ENCODE data around the gene ECD. TPM values are rescaled to one million over a fixed set of nuclear protein-coding genes. Genes with fewer than 3 reads are reported as not detected.
"Not testable (repeated sequence)": the region's sequence is repeated elsewhere in the genome, so short reads cannot be mapped to it uniquely, and the experiment has no call there.

ECD gene
- total RNA-seq, 1 experiment from 2014 or later = 41.1 TPM

- peak; percentile 7 for DNase-seq (ENCODE audit: low spot score)
Observed at GRCh38 chr10:73159038-73159648, 8.7 kb downstream of the ECD start.

- DNase-seq (ENCODE audit: low spot score) = no peak
Observed at GRCh38 chr10:73156054-73156453, 11.8 kb downstream of the ECD start.

- DNase-seq (ENCODE audit: low spot score) = no peak
Observed at GRCh38 chr10:73152009-73152408, 15.8 kb downstream of the ECD start.

GRCh38 chr10:73150633-73151413, 17.0 kb downstream of the ECD start:
- not testable (repeated sequence) for DNase-seq (ENCODE audit: low spot score)

GRCh38 chr10:73141603-73142002, 26.2 kb downstream of the ECD start:
- DNase-seq (ENCODE audit: low spot score) = no peak

- no peak for DNase-seq (ENCODE audit: low spot score)
Observed at GRCh38 chr10:73139251-73139650, 28.6 kb downstream of the ECD start.

- no peak for DNase-seq (ENCODE audit: low spot score)
Observed at GRCh38 chr10:73136627-73137026, 31.2 kb downstream of the ECD start.

GRCh38 chr10:73134727-73135126, 33.1 kb downstream of the ECD start:
- DNase-seq (ENCODE audit: low spot score) = no peak

GRCh38 chr10:73131913-73132686, 35.7 kb downstream of the ECD start:
- no peak for DNase-seq (ENCODE audit: low spot score)

GRCh38 chr10:73131301-73131700, 36.5 kb downstream of the ECD start:
- no peak for DNase-seq (ENCODE audit: low spot score)

- no peak for DNase-seq (ENCODE audit: low spot score)
Observed at GRCh38 chr10:73126343-73126742, 41.5 kb downstream of the ECD start.

GRCh38 chr10:73119952-73120351, 47.9 kb downstream of the ECD start:
- DNase-seq (ENCODE audit: low spot score) = no peak

- no peak for DNase-seq (ENCODE audit: low spot score)
Observed at GRCh38 chr10:73119457-73119856, 48.4 kb downstream of the ECD start.

- DNase-seq (ENCODE audit: low spot score) = no peak
Observed at GRCh38 chr10:73117976-73118743, 49.6 kb downstream of the ECD start.

GRCh38 chr10:73116017-73116416, 51.8 kb downstream of the ECD start:
- DNase-seq (ENCODE audit: low spot score) = no peak

- DNase-seq (ENCODE audit: low spot score) = no peak
Observed at GRCh38 chr10:73113551-73113950, 54.3 kb downstream of the ECD start.

GRCh38 chr10:73112032-73112431, 55.8 kb downstream of the ECD start:
- not testable (repeated sequence) for DNase-seq (ENCODE audit: low spot score)

GRCh38 chr10:73110345-73110849, 57.4 kb downstream of the ECD start, which contains the start of gene NUDT13:
NUDT13 (plus strand) TSS chr10:73110455; CDS start chr10:73114366, 3,911 bp downstream.
- peak; percentile 79 for DNase-seq (ENCODE audit: low spot score)

- DNase-seq (ENCODE audit: low spot score) = not testable (repeated sequence)
Observed at GRCh38 chr10:73109248-73109652, 58.6 kb downstream of the ECD start.

GRCh38 chr10:73106301-73106700, 61.5 kb downstream of the ECD start:
- no peak for DNase-seq (ENCODE audit: low spot score)

GRCh38 chr10:73099141-73099540, 68.7 kb downstream of the ECD start:
- DNase-seq (ENCODE audit: low spot score) = no peak

- no peak for DNase-seq (ENCODE audit: low spot score)
Observed at GRCh38 chr10:73097305-73097670, 70.5 kb downstream of the ECD start.

Measured in H4 (cell line).